ENCODE results near the gene DAPK2.

DNA sequence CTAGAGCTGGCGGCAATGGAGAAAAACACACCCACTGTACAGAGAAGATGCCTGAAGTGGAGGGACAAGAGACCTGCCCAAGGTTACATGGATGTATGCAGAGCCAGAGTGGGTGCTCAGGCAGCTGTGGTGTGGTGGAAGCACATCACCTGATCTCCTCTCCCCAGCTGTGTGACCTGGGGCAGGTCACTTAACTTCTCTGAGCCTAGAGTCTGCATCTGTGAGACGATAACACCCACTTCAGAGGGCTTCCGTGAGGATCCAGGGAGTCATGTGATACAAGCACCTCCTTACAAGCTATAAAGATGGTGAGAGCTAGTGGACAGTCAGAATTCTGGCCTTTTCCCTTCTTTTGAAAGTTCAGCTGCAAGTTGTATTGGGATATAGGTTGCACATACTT, 157.5 kb downstream of the DAPK2 start:
- TF ChIP-seq CTCF (IDR thresholded peaks at IDR 0.05), result no peak
- TF ChIP-seq POLR2A (IDR thresholded peaks at IDR 0.05), result no peak
